Caco-2 (cell line): ENCODE measurements around the gene ADARB1. TPM values are rescaled to one million over a fixed set of nuclear protein-coding genes. Genes with fewer than 3 reads are reported as not detected.

Source experiments
- BruUV-seq: library from RNA; stranded (reverse); fragments of 400-500 nt; replicated peaks from 2 replicates; lab custom pipeline; 2021; lab: Mats Ljungman, UMichigan
- CTCF ChIA-PET: fragments of 300-600 bp; sonication (Branson Sonifier 250); formaldehyde crosslinking; loops from one replicate; lab custom pipeline; 2022; ENCODE audit warnings: antibody characterized with exemption; lab: Charles Lee
- POLR2A ChIA-PET: fragments of 300-600 bp; sonication (Branson Sonifier 250); formaldehyde crosslinking; loops from one replicate; lab custom pipeline; 2022; ENCODE audit warnings: antibody characterized with exemption; lab: Charles Lee
- DNase-seq, 2 experiments: peaks; one replicate each; pipeline versions ENCODE4 v3.0.0 to v3.0.0-alpha.2; 2020 to 2022
- H3K27me3 ChIP-seq: replicated peaks from 2 replicates; pipeline ENCODE4 v1.6.0; 2011; ENCODE audit warnings: low read length; ENCODE audit not compliant: control insufficient read depth, insufficient read depth
- H3K36me3 ChIP-seq: 2 replicates; pipeline ENCODE4 v1.5.1; 2011; ENCODE audit warnings: low read length; ENCODE audit not compliant: control insufficient read depth, insufficient read depth
- H3K4me1 ChIP-seq: fragments of 250-450 bp; sonication (Bioruptor Pico); 2 replicates; pipeline ENCODE4 v1.5.1; 2020; ENCODE audit warnings: mild to moderate bottlenecking
- H3K4me3 ChIP-seq: 2 replicates; pipeline ENCODE4 v1.5.1; 2011; ENCODE audit warnings: low read depth, mild to moderate bottlenecking, control low read depth, low read length
- H3K9me3 ChIP-seq: fragments of 250-450 bp; sonication (Bioruptor Pico); 2 replicates; pipeline ENCODE4 v1.5.1; 2020; ENCODE audit warnings: mild to moderate bottlenecking, moderate library complexity
- H3K27ac Mint-ChIP-seq: one replicate; pipeline ENCODE4 v1.8.0; 2022; ENCODE audit warnings: mixed read lengths; ENCODE audit not compliant: unreplicated experiment
- H3K27me3 Mint-ChIP-seq: one replicate; pipeline ENCODE4 v1.8.0; 2022; ENCODE audit warnings: mixed read lengths; ENCODE audit not compliant: insufficient read depth, unreplicated experiment
- H3K36me3 Mint-ChIP-seq: one replicate; pipeline ENCODE4 v1.8.0; 2022; ENCODE audit warnings: mild to moderate bottlenecking, mixed read lengths; ENCODE audit not compliant: insufficient read depth, unreplicated experiment
- H3K4me1 Mint-ChIP-seq: one replicate; pipeline ENCODE4 v1.8.0; 2022; ENCODE audit warnings: low read depth, mixed read lengths; ENCODE audit not compliant: unreplicated experiment
- H3K4me3 Mint-ChIP-seq: one replicate; pipeline ENCODE4 v1.8.0; 2022; ENCODE audit warnings: mild to moderate bottlenecking, moderate library complexity, mixed read lengths; ENCODE audit not compliant: unreplicated experiment
- H3K9me3 Mint-ChIP-seq: one replicate; pipeline ENCODE4 v1.8.0; 2022; ENCODE audit warnings: mixed read lengths; ENCODE audit not compliant: unreplicated experiment
- intact Hi-C: fragments of 100-400 bp; cut with micrococcal nuclease; formaldehyde crosslinking; loops from one replicate; pipeline ENCODE4 v1.10.0; 2022; ENCODE audit not compliant: unreplicated experiment
- total RNA-seq: library from RNA; stranded (reverse); gene quantifications from 2 replicates; pipeline ENCODE4 v1.2.3, GENCODE V29; 2022
- TF ChIP-seq, protein P1 (sequence below), 2 experiments: fragments of 200-600 bp in 1 of 2; IDR thresholded peaks; 1 replicate in 1 of 2; 2 replicates in 1 of 2; pipeline versions ENCODE4 v1.5.1 to v1.8.0; 2011 to 2022; ENCODE audit warnings: antibody characterized with exemption in 1 of 2, control low read depth in 1 of 2, inconsistent platforms in 1 of 2, low read depth in 1 of 2, low read length in 1 of 2, mild to moderate bottlenecking in 1 of 2, moderate library complexity in 1 of 2; ENCODE audit not compliant: insufficient read depth in 1 of 2, severe bottlenecking in 1 of 2, unreplicated experiment in 1 of 2

ADARB1 gene
- total RNA-seq, 1 experiment from 2014 or later = 25.4 TPM

- Histone ChIP-seq H3K4me1 (peaks cover 13% of the 10 kb centered on the region), H3K4me3 (no peak overlapping the region; the same call in 1 of the 2 replicates), H3K27me3 (no peaks in the 10 kb centered on the region), H3K9me3 (no peaks in the 10 kb centered on the region), H3K36me3 (no peaks in the 10 kb centered on the region)
- POLR2A ChIA-PET = interaction anchor here (2.4 kb wide), 1 partner anchor 60 kb away, joined by 30 read pairs; no protein-coding TSS in a partner anchor
- Mint-ChIP-seq H3K4me3 (peak overlapping the region; percentile 88), H3K36me3 (peaks cover 32% of the 10 kb centered on the region), H3K27ac (peak overlapping the region; percentile 100), H3K27me3 (peaks cover 3% of the 10 kb centered on the region), H3K4me1 (peaks cover 10% of the 10 kb centered on the region), H3K9me3 (no peaks in the 10 kb centered on the region)
- CTCF ChIA-PET = interaction anchor here (0.6 to 2.4 kb wide), 6 partner anchors 60 to 756 kb away, joined by 3 to 18 read pairs (median 5); no protein-coding TSS in a partner anchor
- TSS peak; percentile 56 for BruUV-seq
- DNase-seq = peak in 1 of 2 experiments; percentile 15
- intact Hi-C loops = loop anchor here (2.0 kb wide), 1 partner anchor 60 kb away; no protein-coding TSS in a partner anchor
- TF ChIP-seq, protein P1, sequence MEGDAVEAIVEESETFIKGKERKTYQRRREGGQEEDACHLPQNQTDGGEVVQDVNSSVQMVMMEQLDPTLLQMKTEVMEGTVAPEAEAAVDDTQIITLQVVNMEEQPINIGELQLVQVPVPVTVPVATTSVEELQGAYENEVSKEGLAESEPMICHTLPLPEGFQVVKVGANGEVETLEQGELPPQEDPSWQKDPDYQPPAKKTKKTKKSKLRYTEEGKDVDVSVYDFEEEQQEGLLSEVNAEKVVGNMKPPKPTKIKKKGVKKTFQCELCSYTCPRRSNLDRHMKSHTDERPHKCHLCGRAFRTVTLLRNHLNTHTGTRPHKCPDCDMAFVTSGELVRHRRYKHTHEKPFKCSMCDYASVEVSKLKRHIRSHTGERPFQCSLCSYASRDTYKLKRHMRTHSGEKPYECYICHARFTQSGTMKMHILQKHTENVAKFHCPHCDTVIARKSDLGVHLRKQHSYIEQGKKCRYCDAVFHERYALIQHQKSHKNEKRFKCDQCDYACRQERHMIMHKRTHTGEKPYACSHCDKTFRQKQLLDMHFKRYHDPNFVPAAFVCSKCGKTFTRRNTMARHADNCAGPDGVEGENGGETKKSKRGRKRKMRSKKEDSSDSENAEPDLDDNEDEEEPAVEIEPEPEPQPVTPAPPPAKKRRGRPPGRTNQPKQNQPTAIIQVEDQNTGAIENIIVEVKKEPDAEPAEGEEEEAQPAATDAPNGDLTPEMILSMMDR (IDR thresholded peaks at IDR 0.05; ENCODE audit: insufficient read depth in 1 of 2, low read depth in 1 of 2, low read length in 1 of 2, severe bottlenecking in 1 of 2, unreplicated experiment in 1 of 2) = no peak
Observed at GRCh38 chr21:45072738-45073300, 1.6 kb upstream of the ADARB1 start.

GRCh38 chr21:45073301-45074047 lies 906 bp upstream of the ADARB1 start:
- TF ChIP-seq, protein P1 (IDR thresholded peaks at IDR 0.05; ENCODE audit: insufficient read depth in 1 of 2, low read depth in 1 of 2, low read length in 1 of 2, severe bottlenecking in 1 of 2, unreplicated experiment in 1 of 2) = no peak
- BruUV-seq = no TSS peak
- no peaks in the 10 kb centered on the region for H3K9me3 Mint-ChIP-seq
- peak overlapping the region; percentile 100 for H3K27ac Mint-ChIP-seq
- DNase-seq = peak; percentile 87 to 93
- H3K27me3 Mint-ChIP-seq = peaks cover 3% of the 10 kb centered on the region
- CTCF ChIA-PET = interaction anchor here (0.6 to 2.4 kb wide), 8 partner anchors 61 to 755 kb away, joined by 3 to 18 read pairs (median 4); no protein-coding TSS in a partner anchor
- H3K36me3 Mint-ChIP-seq = peaks cover 32% of the 10 kb centered on the region
- H3K4me1 ChIP-seq = peaks cover 13% of the 10 kb centered on the region
- POLR2A ChIA-PET = interaction anchor here (1.0 to 2.4 kb wide), 2 partner anchors 61 to 123 kb away, joined by 7 to 30 read pairs; no protein-coding TSS in a partner anchor
- H3K4me3 ChIP-seq = peak overlapping the region; percentile 68
- peaks cover 10% of the 10 kb centered on the region for H3K4me1 Mint-ChIP-seq
- no peaks in the 10 kb centered on the region for H3K9me3 ChIP-seq
- no peaks in the 10 kb centered on the region for H3K27me3 ChIP-seq
- intact Hi-C loops = loop anchor here (2.0 kb wide), 1 partner anchor 61 kb away; no protein-coding TSS in a partner anchor
- no peaks in the 10 kb centered on the region for H3K36me3 ChIP-seq
- peak overlapping the region; percentile 88 for H3K4me3 Mint-ChIP-seq
